GM06990 (cell line): ENCODE results near the gene MRPL58.

Source experiments
- DNase-seq: peaks from one replicate; pipeline ENCODE4 v3.0.0-alpha.2; 2011; ENCODE audit not compliant: insufficient read length; ENCODE audit errors: extremely low read depth
- H3K27me3 ChIP-seq: replicated peaks from 2 replicates; pipeline ENCODE4 v1.6.0; 2011; ENCODE audit warnings: low read length; ENCODE audit not compliant: control insufficient read depth, insufficient read depth
- H3K36me3 ChIP-seq: 2 replicates; pipeline ENCODE4 v1.5.1; 2011; ENCODE audit warnings: low read length; ENCODE audit not compliant: control insufficient read depth, insufficient read depth
- H3K4me3 ChIP-seq: replicated peaks from 2 replicates; pipeline ENCODE4 v1.5.1; 2011; ENCODE audit warnings: low read depth, mild to moderate bottlenecking, control low read depth, low read length
- CTCF ChIP-seq: IDR thresholded peaks from 2 replicates; pipeline ENCODE4 v1.5.1; 2011; ENCODE audit warnings: low read length, control low read depth, mild to moderate bottlenecking, inconsistent platforms; ENCODE audit not compliant: insufficient read depth, poor library complexity, severe bottlenecking

The MRPL58 gene

GRCh38 chr17:75051941-75052340 lies 39.5 kb downstream of the MRPL58 start:
- Histone ChIP-seq H3K27me3 (no peaks in the 10 kb centered on the region), H3K4me3 (no peak overlapping the region), H3K36me3 (peaks cover 5% of the 10 kb centered on the region)
- no peak for DNase-seq
- no peak for TF ChIP-seq CTCF

GRCh38 chr17:75059369-75060345 lies 47.2 kb downstream of the MRPL58 start:
- TF ChIP-seq CTCF: peak; percentile 14
- no peak for DNase-seq
- Histone ChIP-seq H3K27me3 (no peaks in the 10 kb centered on the region), H3K4me3 (no peak overlapping the region), H3K36me3 (peaks cover 16% of the 10 kb centered on the region)

- H3K27me3 ChIP-seq: no peaks in the 10 kb centered on the region
- DNase-seq: no peak
- H3K36me3 ChIP-seq: peaks cover 16% of the 10 kb centered on the region
- no peak overlapping the region for H3K4me3 ChIP-seq
- no peak for TF ChIP-seq CTCF
Observed at GRCh38 chr17:75060434-75061054, 48.1 kb downstream of the MRPL58 start.

- H3K4me3 ChIP-seq: no peak overlapping the region
- peaks cover 16% of the 10 kb centered on the region for H3K36me3 ChIP-seq
- no peak for TF ChIP-seq CTCF
- H3K27me3 ChIP-seq: no peaks in the 10 kb centered on the region
- no peak for DNase-seq
Observed at GRCh38 chr17:75061055-75061438, 48.6 kb downstream of the MRPL58 start.

- no peak for TF ChIP-seq CTCF
- Histone ChIP-seq H3K27me3 (no peaks in the 10 kb centered on the region), H3K36me3 (peaks cover 16% of the 10 kb centered on the region), H3K4me3 (no peak overlapping the region)
- DNase-seq: no peak
Observed at GRCh38 chr17:75061618-75062017, 49.1 kb downstream of the MRPL58 start.
